ENCODE results near the gene CORIN. TPM values are rescaled to one million over a fixed set of nuclear protein-coding genes. Genes with fewer than 3 reads are reported as not detected.
"Not testable (repeated sequence)": the region's sequence is repeated elsewhere in the genome, so short reads cannot be mapped to it uniquely, and the experiment has no call there.

Gene CORIN
- total and polyA plus RNA-seq, 5 donors from 2014 or later, result 0.64 TPM; not detected in 4

DNA sequence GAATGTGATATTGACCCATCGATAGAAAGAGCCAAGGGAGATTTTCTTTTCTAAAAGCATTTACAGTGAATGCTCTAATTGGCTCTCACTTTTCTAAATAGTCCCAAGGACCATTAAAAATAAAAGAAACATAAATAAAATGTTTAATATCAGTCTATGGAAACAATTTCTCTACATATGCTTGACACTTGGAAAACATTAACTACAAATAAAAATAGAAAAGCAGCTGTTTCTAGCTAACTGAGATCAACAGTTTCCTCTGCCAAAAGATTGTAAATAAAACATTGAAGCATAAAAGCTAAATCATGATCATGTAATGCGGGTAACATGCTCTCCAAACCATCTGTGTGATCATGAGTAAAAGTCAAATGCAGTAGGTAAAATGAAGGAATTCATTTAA lies 49.7 kb downstream of the CORIN start:
- Mint-ChIP-seq H3K36me3 (no peaks in the 10 kb centered on the region), H3K27ac (no peak overlapping the region), H3K4me1 (no peaks in the 10 kb centered on the region), H3K9me3 (no peaks in the 10 kb centered on the region), H3K27me3 (peaks cover 5% of the 10 kb centered on the region), H3K4me3 (no peak overlapping the region)
- H3K36me3 ChIP-seq (ENCODE audit: control insufficient read depth, insufficient read depth, low read length), result no peaks in the 10 kb centered on the region
- H3K27ac ChIP-seq (ENCODE audit: insufficient read depth, low read length, poor library complexity, severe bottlenecking), result no peak overlapping the region
- no peaks in the 10 kb centered on the region for H3K4me1 ChIP-seq (ENCODE audit: control insufficient read depth, insufficient read depth, low read length, poor library complexity, severe bottlenecking)
- no peaks in the 10 kb centered on the region for H3K27me3 ChIP-seq (ENCODE audit: control insufficient read depth, insufficient read depth, low read length)
- DNase-seq, result no peak
- no peak for ATAC-seq (ENCODE audit: low read depth in 2 of 2)
- no peaks in the 10 kb centered on the region for H3K9me3 ChIP-seq (ENCODE audit: control insufficient read depth in 2 of 2, low read length in 2 of 2)
- no peak overlapping the region for H3K4me3 ChIP-seq (ENCODE audit: low read depth, low read length)

DNA sequence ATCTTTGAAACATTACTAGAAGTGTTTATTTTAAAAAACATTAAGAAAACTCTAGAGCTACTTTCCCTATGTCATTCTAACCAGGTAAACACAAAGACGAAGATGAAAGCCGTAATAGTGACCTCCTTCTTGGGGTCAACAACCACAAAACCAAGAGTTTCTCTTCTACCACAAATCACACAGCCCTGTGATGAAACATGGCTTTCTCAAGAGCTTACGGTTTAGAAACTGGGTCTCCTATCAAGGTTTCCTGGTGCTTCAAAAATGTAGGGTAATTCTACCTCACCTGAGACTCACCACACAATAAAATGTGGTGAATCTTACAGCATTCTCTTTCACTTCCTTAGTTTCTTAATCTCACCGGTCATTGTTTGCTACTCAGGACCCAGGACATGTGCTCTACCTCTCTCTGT lies 50.9 kb downstream of the CORIN start:
- H3K36me3 Mint-ChIP-seq, result no peaks in the 10 kb centered on the region
- no peak overlapping the region for H3K27ac Mint-ChIP-seq
- H3K9me3 Mint-ChIP-seq, result no peaks in the 10 kb centered on the region
- H3K4me1 ChIP-seq (ENCODE audit: control insufficient read depth, insufficient read depth, low read length, poor library complexity, severe bottlenecking), result no peaks in the 10 kb centered on the region
- no peak for ATAC-seq (ENCODE audit: low read depth in 2 of 2)
- H3K36me3 ChIP-seq (ENCODE audit: control insufficient read depth, insufficient read depth, low read length), result no peaks in the 10 kb centered on the region
- H3K9me3 ChIP-seq (ENCODE audit: control insufficient read depth in 2 of 2, low read length in 2 of 2), result no peaks in the 10 kb centered on the region
- H3K4me3 ChIP-seq (ENCODE audit: low read depth, low read length), result no peak overlapping the region
- H3K27me3 Mint-ChIP-seq, result peaks cover 4% of the 10 kb centered on the region
- H3K4me3 Mint-ChIP-seq, result no peak overlapping the region
- DNase-seq, result no peak
- H3K27me3 ChIP-seq (ENCODE audit: control insufficient read depth, insufficient read depth, low read length), result no peaks in the 10 kb centered on the region
- H3K4me1 Mint-ChIP-seq, result no peaks in the 10 kb centered on the region
- no peak overlapping the region for H3K27ac ChIP-seq (ENCODE audit: insufficient read depth, low read length, poor library complexity, severe bottlenecking)

DNA sequence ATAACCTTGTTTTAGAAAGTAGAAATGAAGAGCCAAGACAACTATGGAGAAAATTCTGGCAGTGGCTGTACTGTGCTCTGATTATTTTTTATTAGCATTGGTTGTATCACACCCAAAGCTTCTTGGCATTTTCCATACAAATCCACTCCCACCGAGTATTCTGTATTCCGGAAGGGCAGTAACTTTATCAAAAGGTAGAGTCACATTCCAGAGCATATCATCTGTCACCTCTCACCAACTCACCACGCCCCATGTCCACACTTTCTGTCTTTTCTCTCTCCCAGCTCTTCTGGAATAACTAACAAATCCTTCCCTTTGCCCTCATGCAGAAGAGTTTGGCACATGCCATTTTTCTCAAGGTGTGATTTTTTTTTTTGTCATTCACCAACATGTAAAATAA lies 52.7 kb downstream of the CORIN start:
- Histone ChIP-seq H3K4me1 (ENCODE audit: control insufficient read depth, insufficient read depth, low read length, poor library complexity, severe bottlenecking) (no peaks in the 10 kb centered on the region), H3K4me3 (ENCODE audit: low read depth, low read length) (no peak overlapping the region), H3K9me3 (ENCODE audit: control insufficient read depth in 2 of 2, low read length in 2 of 2) (peaks cover 0 to 2% of the 10 kb centered on the region in 2 experiments), H3K27ac (ENCODE audit: insufficient read depth, low read length, poor library complexity, severe bottlenecking) (no peak overlapping the region), H3K36me3 (ENCODE audit: control insufficient read depth, insufficient read depth, low read length) (no peaks in the 10 kb centered on the region), H3K27me3 (ENCODE audit: control insufficient read depth, insufficient read depth, low read length) (no peaks in the 10 kb centered on the region)
- H3K9me3 Mint-ChIP-seq, result no peaks in the 10 kb centered on the region
- no peak overlapping the region for H3K4me3 Mint-ChIP-seq
- no peak for ATAC-seq (ENCODE audit: low read depth in 2 of 2)
- H3K36me3 Mint-ChIP-seq, result no peaks in the 10 kb centered on the region
- H3K27ac Mint-ChIP-seq, result no peak overlapping the region
- H3K4me1 Mint-ChIP-seq, result no peaks in the 10 kb centered on the region
- DNase-seq, result no peak
- no peaks in the 10 kb centered on the region for H3K27me3 Mint-ChIP-seq

DNA sequence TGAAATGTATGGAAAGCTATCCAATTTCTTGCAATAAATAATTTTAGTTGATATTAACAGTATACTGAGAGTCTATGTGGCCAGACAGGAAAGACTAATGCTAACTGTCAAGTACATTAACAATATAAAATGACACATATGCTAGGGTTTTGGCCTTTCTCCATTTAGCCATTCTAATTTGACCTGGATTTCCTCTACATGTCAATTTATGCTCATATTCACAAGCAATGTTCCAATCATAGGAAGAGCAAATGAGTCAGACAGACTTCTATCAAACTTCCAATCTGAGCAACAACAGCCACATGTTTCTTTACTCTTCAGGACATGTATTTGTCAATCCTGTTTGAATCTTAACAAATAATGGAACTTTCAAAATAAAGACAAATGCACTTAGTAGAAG lies 53.6 kb downstream of the CORIN start:
- DNase-seq (no peak), ATAC-seq (ENCODE audit: low read depth in 2 of 2) (no peak)
- H3K9me3 ChIP-seq (ENCODE audit: control insufficient read depth in 2 of 2, low read length in 2 of 2), result peaks cover 0 to 2% of the 10 kb centered on the region in 2 experiments
- no peaks in the 10 kb centered on the region for H3K27me3 ChIP-seq (ENCODE audit: control insufficient read depth, insufficient read depth, low read length)
- no peak overlapping the region for H3K4me3 Mint-ChIP-seq
- no peaks in the 10 kb centered on the region for H3K36me3 ChIP-seq (ENCODE audit: control insufficient read depth, insufficient read depth, low read length)
- no peaks in the 10 kb centered on the region for H3K4me1 Mint-ChIP-seq
- H3K9me3 Mint-ChIP-seq, result no peaks in the 10 kb centered on the region
- no peak overlapping the region for H3K27ac ChIP-seq (ENCODE audit: insufficient read depth, low read length, poor library complexity, severe bottlenecking)
- H3K4me1 ChIP-seq (ENCODE audit: control insufficient read depth, insufficient read depth, low read length, poor library complexity, severe bottlenecking), result no peaks in the 10 kb centered on the region
- H3K27ac Mint-ChIP-seq, result no peak overlapping the region
- no peaks in the 10 kb centered on the region for H3K36me3 Mint-ChIP-seq
- no peaks in the 10 kb centered on the region for H3K27me3 Mint-ChIP-seq
- no peak overlapping the region for H3K4me3 ChIP-seq (ENCODE audit: low read depth, low read length)

DNA sequence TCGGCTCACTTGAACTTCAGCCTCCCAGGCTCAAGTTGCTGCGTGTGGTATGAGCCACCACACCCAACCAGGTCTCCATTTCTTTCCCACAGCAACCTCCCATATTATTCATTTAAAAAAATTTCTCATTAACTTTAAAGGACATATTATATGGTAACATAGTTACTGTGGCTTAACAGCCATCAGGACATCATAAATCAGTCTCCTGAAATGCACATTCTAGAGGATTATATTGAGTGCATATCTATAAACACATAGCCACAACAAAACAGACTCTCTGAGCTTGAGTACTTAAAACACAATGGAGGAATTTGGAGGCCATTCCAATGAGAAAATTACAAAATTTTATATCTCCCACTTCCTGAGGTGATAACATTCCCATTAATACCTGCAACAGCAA lies 61.5 kb downstream of the CORIN start:
- Histone ChIP-seq H3K9me3 (ENCODE audit: control insufficient read depth in 2 of 2, low read length in 2 of 2) (peaks cover 0 to 2% of the 10 kb centered on the region in 2 experiments), H3K4me1 (ENCODE audit: control insufficient read depth, insufficient read depth, low read length, poor library complexity, severe bottlenecking) (no peaks in the 10 kb centered on the region), H3K27me3 (ENCODE audit: control insufficient read depth, insufficient read depth, low read length) (peaks cover 2% of the 10 kb centered on the region), H3K27ac (ENCODE audit: insufficient read depth, low read length, poor library complexity, severe bottlenecking) (no peak overlapping the region), H3K36me3 (ENCODE audit: control insufficient read depth, insufficient read depth, low read length) (no peaks in the 10 kb centered on the region), H3K4me3 (ENCODE audit: low read depth, low read length) (no peak overlapping the region)
- H3K27ac Mint-ChIP-seq, result no peak overlapping the region
- H3K9me3 Mint-ChIP-seq, result no peaks in the 10 kb centered on the region
- no peaks in the 10 kb centered on the region for H3K4me1 Mint-ChIP-seq
- DNase-seq (no peak), ATAC-seq (ENCODE audit: low read depth in 2 of 2) (no peak)
- no peaks in the 10 kb centered on the region for H3K36me3 Mint-ChIP-seq
- no peak overlapping the region for H3K4me3 Mint-ChIP-seq
- peaks cover 9% of the 10 kb centered on the region for H3K27me3 Mint-ChIP-seq

DNA sequence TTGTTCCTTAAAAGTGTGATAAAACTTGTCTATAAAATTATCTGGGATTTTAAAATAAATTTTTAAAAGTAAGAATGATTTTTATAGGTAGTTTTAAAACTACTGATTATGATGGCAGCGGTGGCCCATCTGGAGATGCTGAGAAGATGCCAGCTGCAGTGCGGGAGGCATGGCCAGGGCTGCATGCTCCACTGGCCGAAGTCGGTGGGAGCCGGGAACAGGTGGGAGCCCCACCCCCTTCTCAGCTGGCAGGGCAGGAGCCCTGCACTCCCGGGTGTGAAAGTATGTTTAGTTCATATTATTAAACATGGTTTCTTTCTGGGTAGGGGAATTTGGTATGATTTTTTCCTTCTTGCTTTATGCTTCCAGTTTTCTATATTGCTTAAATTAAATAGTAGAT lies 63.8 kb downstream of the CORIN start:
- Histone ChIP-seq H3K27ac (ENCODE audit: insufficient read depth, low read length, poor library complexity, severe bottlenecking) (no peak overlapping the region), H3K4me1 (ENCODE audit: control insufficient read depth, insufficient read depth, low read length, poor library complexity, severe bottlenecking) (no peaks in the 10 kb centered on the region), H3K4me3 (ENCODE audit: low read depth, low read length) (no peak overlapping the region), H3K36me3 (ENCODE audit: control insufficient read depth, insufficient read depth, low read length) (no peaks in the 10 kb centered on the region), H3K27me3 (ENCODE audit: control insufficient read depth, insufficient read depth, low read length) (peaks cover 2% of the 10 kb centered on the region), H3K9me3 (ENCODE audit: control insufficient read depth in 2 of 2, low read length in 2 of 2) (no peaks in the 10 kb centered on the region)
- Mint-ChIP-seq H3K9me3 (peaks cover 0 to under 1% (median 0%) of the 10 kb centered on the region in 7 donors), H3K27me3 (peaks cover 9% of the 10 kb centered on the region), H3K4me3 (no peak overlapping the region), H3K27ac (no peak overlapping the region), H3K4me1 (no peaks in the 10 kb centered on the region), H3K36me3 (no peaks in the 10 kb centered on the region)
- ATAC-seq (ENCODE audit: low read depth in 2 of 2) (no peak), DNase-seq (no peak)

DNA sequence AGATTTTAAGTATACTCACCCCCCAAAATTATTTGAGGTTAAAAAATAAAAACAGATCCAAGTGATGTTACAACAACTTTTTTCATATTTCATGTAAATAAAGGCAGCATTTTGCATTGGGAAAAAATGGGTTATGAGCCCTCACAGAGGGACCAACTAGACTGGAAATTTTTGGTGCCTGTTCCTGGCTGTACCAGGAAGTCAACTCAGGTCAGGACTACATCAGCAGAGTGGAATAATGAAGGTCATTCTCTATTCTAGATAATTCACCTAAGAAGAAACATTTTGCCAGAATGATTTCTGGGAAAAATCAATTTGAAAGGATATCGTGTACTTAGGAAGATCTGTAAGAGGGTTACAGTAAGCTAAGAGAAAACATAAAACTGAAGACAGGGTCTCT lies 66.8 kb downstream of the CORIN start:
- Mint-ChIP-seq H3K36me3 (no peaks in the 10 kb centered on the region), H3K4me3 (no peak overlapping the region), H3K9me3 (peaks cover 0 to 5% (median 0%) of the 10 kb centered on the region in 7 donors), H3K4me1 (no peaks in the 10 kb centered on the region), H3K27me3 (peaks cover 9% of the 10 kb centered on the region), H3K27ac (no peak overlapping the region)
- Histone ChIP-seq H3K4me3 (ENCODE audit: low read depth, low read length) (no peak overlapping the region), H3K36me3 (ENCODE audit: control insufficient read depth, insufficient read depth, low read length) (no peaks in the 10 kb centered on the region), H3K4me1 (ENCODE audit: control insufficient read depth, insufficient read depth, low read length, poor library complexity, severe bottlenecking) (no peaks in the 10 kb centered on the region), H3K9me3 (ENCODE audit: control insufficient read depth in 2 of 2, low read length in 2 of 2) (no peaks in the 10 kb centered on the region), H3K27ac (ENCODE audit: insufficient read depth, low read length, poor library complexity, severe bottlenecking) (no peak overlapping the region), H3K27me3 (ENCODE audit: control insufficient read depth, insufficient read depth, low read length) (no peaks in the 10 kb centered on the region)
- ATAC-seq (ENCODE audit: low read depth in 2 of 2) (no peak), DNase-seq (no peak)

DNA sequence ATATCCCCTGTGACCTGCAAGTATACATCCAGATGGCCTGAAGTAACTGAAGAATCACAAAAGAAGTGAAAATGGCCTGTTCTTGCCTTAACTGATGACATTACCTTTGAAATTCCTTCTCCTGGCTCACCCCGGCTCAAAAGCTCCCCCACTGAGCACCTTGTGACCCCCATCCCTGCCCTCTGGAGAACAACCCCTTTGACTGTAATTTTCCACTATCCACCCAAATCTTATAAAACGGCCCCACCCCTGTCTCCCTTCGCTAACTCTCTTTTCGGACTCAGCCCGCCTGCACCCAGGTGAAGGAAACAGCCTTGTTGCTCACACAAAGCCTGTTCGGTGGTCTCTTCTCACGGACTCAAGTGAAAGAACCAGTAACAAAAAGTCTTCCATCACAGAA lies 69.9 kb downstream of the CORIN start:
- ATAC-seq (ENCODE audit: low read depth in 2 of 2); H3K27ac Mint-ChIP-seq: not testable (repeated sequence)

More for the DNA sequence above, 69.9 kb downstream of the CORIN start:
- not testable (repeated sequence) for H3K36me3 ChIP-seq (ENCODE audit: control insufficient read depth, insufficient read depth, low read length); H3K9me3 ChIP-seq (ENCODE audit: control insufficient read depth in 2 of 2, low read length in 2 of 2); H3K27ac ChIP-seq (ENCODE audit: insufficient read depth, low read length, poor library complexity, severe bottlenecking); H3K4me1 ChIP-seq (ENCODE audit: control insufficient read depth, insufficient read depth, low read length, poor library complexity, severe bottlenecking); H3K4me3 ChIP-seq (ENCODE audit: low read depth, low read length); H3K27me3 Mint-ChIP-seq; H3K9me3 Mint-ChIP-seq; DNase-seq; H3K27me3 ChIP-seq (ENCODE audit: control insufficient read depth, insufficient read depth, low read length); H3K4me3 Mint-ChIP-seq; H3K36me3 Mint-ChIP-seq; H3K4me1 Mint-ChIP-seq
